Neural progenitor cell (in vitro differentiated cells): ENCODE results near the gene ABCB6. TPM values are rescaled to one million over a fixed set of nuclear protein-coding genes. Genes with fewer than 3 reads are reported as not detected.

ENCODE experiments used
- DNase-seq: peaks from one replicate; pipeline ENCODE4 v3.0.0-alpha.2; 2016; ENCODE audit warnings: low spot score
- H2AFZ ChIP-seq: fragments of 200-600 bp; sonication (generic); replicated peaks from 2 replicates; pipeline ENCODE4 v1.6.1; 2016; ENCODE audit warnings: antibody characterized with exemption
- H3F3A ChIP-seq: fragments of 200-600 bp; sonication (generic); 2 replicates; pipeline ENCODE4 v1.6.1; 2016; ENCODE audit warnings: antibody characterized with exemption, low read depth
- H3K27ac ChIP-seq: fragments of 200-600 bp; sonication (generic); 2 replicates; pipeline ENCODE4 v1.5.1; 2016; ENCODE audit warnings: mild to moderate bottlenecking
- H3K27me3 ChIP-seq: fragments of 200-600 bp; sonication (generic); 2 replicates; pipeline ENCODE4 v1.6.1; 2016; ENCODE audit warnings: mild to moderate bottlenecking, moderate library complexity
- H3K36me3 ChIP-seq: fragments of 200-600 bp; sonication (generic); 2 replicates; pipeline ENCODE4 v1.5.1; 2016
- H3K4me1 ChIP-seq: fragments of 200-600 bp; sonication (generic); 2 replicates; pipeline ENCODE4 v1.6.1; 2016; ENCODE audit warnings: mixed run types
- H3K4me2 ChIP-seq: fragments of 200-600 bp; sonication (generic); 2 replicates; pipeline ENCODE4 v1.6.1; 2016
- H3K4me3 ChIP-seq: fragments of 200-600 bp; sonication (generic); 2 replicates; pipeline ENCODE4 v1.5.1; 2016
- H3K79me2 ChIP-seq: fragments of 200-600 bp; sonication (generic); 2 replicates; pipeline ENCODE4 v1.6.1; 2016; ENCODE audit warnings: low read depth
- H3K9ac ChIP-seq: fragments of 200-600 bp; sonication (generic); 2 replicates; pipeline ENCODE4 v1.6.1; 2016
- H3K9me3 ChIP-seq: fragments of 200-600 bp; sonication (generic); 2 replicates; pipeline ENCODE4 v1.5.1; 2016; ENCODE audit warnings: low read depth
- H4K20me1 ChIP-seq: fragments of 200-600 bp; sonication (generic); 2 replicates; pipeline ENCODE4 v1.6.1; 2016; ENCODE audit warnings: low read depth
- H3K27ac Mint-ChIP-seq: 3 replicates; pipeline ENCODE4 v1.8.0; 2021; ENCODE audit warnings: mixed read lengths
- H3K27me3 Mint-ChIP-seq: 2 replicates; pipeline ENCODE4 v1.8.0; 2022; ENCODE audit warnings: low read depth, mild to moderate bottlenecking, inconsistent platforms, moderate library complexity, mixed read lengths; ENCODE audit not compliant: insufficient read depth
- H3K36me3 Mint-ChIP-seq: 3 replicates; pipeline ENCODE4 v1.8.0; 2021; ENCODE audit warnings: mixed read lengths
- H3K4me1 Mint-ChIP-seq: 3 replicates; pipeline ENCODE4 v1.8.0; 2021; ENCODE audit warnings: mixed read lengths
- H3K4me3 Mint-ChIP-seq: 3 replicates; pipeline ENCODE4 v1.8.0; 2021; ENCODE audit warnings: mild to moderate bottlenecking, moderate library complexity, mixed read lengths
- H3K9me3 Mint-ChIP-seq: 3 replicates; pipeline ENCODE4 v1.8.0; 2020; ENCODE audit warnings: mixed read lengths
- CTCF ChIP-seq: fragments of 200-600 bp; sonication (generic); IDR thresholded peaks from 2 replicates; pipeline ENCODE4 v1.5.1; 2017; ENCODE audit warnings: antibody characterized with exemption, mild to moderate bottlenecking
- EZH2 ChIP-seq: fragments of 200-600 bp; sonication (generic); IDR thresholded peaks from 2 replicates; pipeline ENCODE4 v1.6.1; 2017; ENCODE audit warnings: antibody characterized with exemption, mild to moderate bottlenecking, moderate library complexity
- EZH2phosphoT487 ChIP-seq: fragments of 200-600 bp; sonication (generic); IDR thresholded peaks from 2 replicates; pipeline ENCODE4 v1.6.1; 2017; ENCODE audit warnings: antibody characterized with exemption
- total RNA-seq: library from RNA; depleted of rRNA; stranded (reverse); fragments of >200 nt; gene quantifications from 2 replicates; pipeline ENCODE4 v1.2.3, GENCODE V29; 2015; ENCODE audit warnings: low replicate concordance

Gene ABCB6
- total RNA-seq, 1 donor from 2014 or later = 14.3 TPM

GRCh38 chr2:219186754-219187456 lies 31.9 kb downstream of the ABCB6 start:
- TF ChIP-seq CTCF (no peak), EZH2phosphoT487 (no peak), EZH2 (no peak)

GRCh38 chr2:219184121-219184520 lies 34.6 kb downstream of the ABCB6 start:
- Mint-ChIP-seq H3K4me1 (peaks cover 8% of the 10 kb centered on the region), H3K36me3 (peaks cover 20% of the 10 kb centered on the region), H3K27ac (no peak overlapping the region), H3K4me3 (no peak overlapping the region), H3K27me3 (peaks cover 7% of the 10 kb centered on the region), H3K9me3 (no peaks in the 10 kb centered on the region)
- Histone ChIP-seq H3K9me3 (no peaks in the 10 kb centered on the region), H3K4me1 (peaks cover 2% of the 10 kb centered on the region), H3K36me3 (no peaks in the 10 kb centered on the region), H3K27ac (no peak overlapping the region), H3K27me3 (no peaks in the 10 kb centered on the region), H3K9ac (no peak overlapping the region), H2AFZ (no peak overlapping the region), H3K79me2 (peaks cover 7% of the 10 kb centered on the region), H3F3A (peaks cover 5% of the 10 kb centered on the region), H3K4me3 (no peak overlapping the region), H4K20me1 (peaks cover 6% of the 10 kb centered on the region), H3K4me2 (no peak overlapping the region)
- no peak for DNase-seq
- TF ChIP-seq CTCF = no peak

More at GRCh38 chr2:219186754-219187456, 31.9 kb downstream of the ABCB6 start:
- no peaks in the 10 kb centered on the region for H3K4me1 Mint-ChIP-seq
- H3K27me3 Mint-ChIP-seq = peaks cover 6% of the 10 kb centered on the region
- no peaks in the 10 kb centered on the region for H3K36me3 ChIP-seq
- no peak overlapping the region for H3K4me3 ChIP-seq
- no peak overlapping the region for H3K27ac ChIP-seq
- no peaks in the 10 kb centered on the region for H4K20me1 ChIP-seq
- no peaks in the 10 kb centered on the region for H3K79me2 ChIP-seq
- peaks cover 5% of the 10 kb centered on the region for H3F3A ChIP-seq
- no peaks in the 10 kb centered on the region for H3K9me3 ChIP-seq
- no peaks in the 10 kb centered on the region for H3K9me3 Mint-ChIP-seq
- no peak overlapping the region for H2AFZ ChIP-seq
- no peak overlapping the region for H3K9ac ChIP-seq
- H3K27ac Mint-ChIP-seq = no peak overlapping the region
- H3K4me1 ChIP-seq = no peaks in the 10 kb centered on the region
- H3K27me3 ChIP-seq = no peaks in the 10 kb centered on the region
- peaks cover 6% of the 10 kb centered on the region for H3K36me3 Mint-ChIP-seq
- no peak for DNase-seq
- H3K4me3 Mint-ChIP-seq = no peak overlapping the region
- H3K4me2 ChIP-seq = no peak overlapping the region

- Mint-ChIP-seq H3K27me3 (peaks cover 7% of the 10 kb centered on the region), H3K9me3 (no peaks in the 10 kb centered on the region), H3K27ac (no peak overlapping the region), H3K4me3 (peak overlapping the region; percentile 47), H3K36me3 (peaks cover 20% of the 10 kb centered on the region), H3K4me1 (peaks cover 12% of the 10 kb centered on the region)
- Histone ChIP-seq H3K27me3 (no peaks in the 10 kb centered on the region), H4K20me1 (peaks cover 11% of the 10 kb centered on the region), H3F3A (peaks cover 5% of the 10 kb centered on the region), H2AFZ (no peak overlapping the region), H3K27ac (no peak overlapping the region), H3K4me3 (no peak overlapping the region), H3K79me2 (peaks cover 15% of the 10 kb centered on the region), H3K9me3 (no peaks in the 10 kb centered on the region), H3K4me1 (peaks cover 7% of the 10 kb centered on the region), H3K36me3 (no peaks in the 10 kb centered on the region), H3K4me2 (no peak overlapping the region), H3K9ac (no peak overlapping the region)
- no peak for DNase-seq
- no peak for TF ChIP-seq EZH2
- TF ChIP-seq EZH2phosphoT487 = no peak
Measured at GRCh38 chr2:219183151-219183772, 35.5 kb downstream of the ABCB6 start.
